ENCODE data around the gene PRKN. TPM values are rescaled to one million over a fixed set of nuclear protein-coding genes. Genes with fewer than 3 reads are reported as not detected.
"Not testable (repeated sequence)": the region's sequence is repeated elsewhere in the genome, so short reads cannot be mapped to it uniquely, and the experiment has no call there.

Gene PRKN
- total and polyA plus RNA-seq, 2 experiments from 2014 or later: 2.3 to 3.9 TPM

DNA sequence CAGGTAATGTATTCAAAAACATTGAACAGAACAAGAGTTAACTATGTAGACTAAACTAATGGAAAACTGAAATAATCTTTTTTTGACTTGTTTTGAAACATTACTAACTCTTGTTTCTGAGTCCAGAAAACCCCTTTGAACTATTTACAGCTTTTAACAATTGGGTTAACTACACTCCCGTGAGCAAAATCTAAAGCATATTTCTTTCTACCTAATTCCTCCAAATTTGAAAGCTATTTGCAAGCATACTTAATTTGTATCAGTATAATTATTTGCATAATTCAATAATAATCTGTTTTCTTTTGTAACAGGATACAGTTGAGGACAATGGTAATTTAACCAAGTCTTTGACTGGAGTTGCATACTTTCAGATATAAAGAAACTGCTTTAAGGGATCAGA, 1391.1 kb downstream of the PRKN start:
- Histone ChIP-seq H3K4me3 (no peak overlapping the region), H4K20me1 (ENCODE audit: insufficient read depth, poor library complexity, severe bottlenecking) (no peaks in the 10 kb centered on the region), H3K4me2 (no peak overlapping the region), H3K27me3 (no peaks in the 10 kb centered on the region), H3K36me3 (replicated peaks; ENCODE audit: insufficient read depth, low read depth) (no peaks in the 10 kb centered on the region), H2AFZ (no peak overlapping the region), H3K79me2 (no peaks in the 10 kb centered on the region), H3K4me1 (ENCODE audit: insufficient read depth) (no peaks in the 10 kb centered on the region), H3K9me2 (replicated peaks; ENCODE audit: insufficient read depth) (no peaks in the 10 kb centered on the region), H3K9me3 (ENCODE audit: low read depth) (no peaks in the 10 kb centered on the region), H3K27ac (no peak overlapping the region)
- 76% methylated on average over 1 of the region's 1 CpG for WGBS (ENCODE audit: low lambda C conversion rate, missing lambda C conversion rate)
- no peak for DNase-seq (ENCODE audit: low spot score)
- TF ChIP-seq EZH2 (IDR thresholded peaks at IDR 0.05; ENCODE audit: borderline replicate concordance) (no peak), EZH2phosphoT487 (IDR thresholded peaks at IDR 0.05; ENCODE audit: low read depth, severe bottlenecking, unreplicated experiment) (no peak), CTCF (IDR thresholded peaks at IDR 0.05; ENCODE audit: poor library complexity) (no peak)

DNA sequence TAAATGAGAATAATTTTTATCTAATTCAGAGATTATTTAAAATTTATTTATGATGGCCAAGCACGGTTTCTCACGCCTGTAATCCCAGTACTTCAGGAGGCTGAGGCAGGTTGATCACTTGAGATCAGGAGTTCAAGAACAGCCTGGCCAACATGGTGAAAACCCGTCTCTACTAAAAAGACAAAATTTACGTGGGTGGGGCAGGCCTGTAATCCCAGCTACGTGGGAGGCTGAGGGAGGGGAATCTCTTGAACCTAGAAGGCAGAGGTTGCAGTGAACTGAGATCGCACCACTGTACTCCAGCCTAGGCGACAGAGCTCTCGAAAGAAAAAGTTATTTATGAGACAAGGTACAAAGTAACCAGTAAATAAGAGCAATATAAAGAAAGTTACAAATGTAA, 1394.2 kb downstream of the PRKN start:
- Histone ChIP-seq H3K79me2 (no peaks in the 10 kb centered on the region), H3K9me3 (ENCODE audit: low read depth) (no peaks in the 10 kb centered on the region), H4K20me1 (ENCODE audit: insufficient read depth, poor library complexity, severe bottlenecking) (no peaks in the 10 kb centered on the region), H3K4me3 (no peak overlapping the region), H3K9me2 (replicated peaks; ENCODE audit: insufficient read depth) (no peaks in the 10 kb centered on the region), H3K4me1 (ENCODE audit: insufficient read depth) (no peaks in the 10 kb centered on the region), H2AFZ (no peak overlapping the region), H3K36me3 (replicated peaks; ENCODE audit: insufficient read depth, low read depth) (no peaks in the 10 kb centered on the region), H3K27me3 (no peaks in the 10 kb centered on the region), H3K4me2 (no peak overlapping the region), H3K27ac (no peak overlapping the region)
- TF ChIP-seq CTCF (IDR thresholded peaks at IDR 0.05; ENCODE audit: poor library complexity) (no peak), EZH2phosphoT487 (IDR thresholded peaks at IDR 0.05; ENCODE audit: low read depth, severe bottlenecking, unreplicated experiment) (no peak), EZH2 (IDR thresholded peaks at IDR 0.05; ENCODE audit: borderline replicate concordance) (no peak)
- no peak for DNase-seq (ENCODE audit: low spot score)
- WGBS (ENCODE audit: low lambda C conversion rate, missing lambda C conversion rate): 80% methylated on average over 8 of the region's 8 CpGs

- WGBS (ENCODE audit: low lambda C conversion rate, missing lambda C conversion rate): 72% methylated on average over 4 of the region's 4 CpGs
Measured at GRCh38 chr6:161331402-161332081, 1396.0 kb downstream of the PRKN start.

GRCh38 chr6:161327360-161327953, 1400.1 kb downstream of the PRKN start:
- Histone ChIP-seq H3K79me2 (no peaks in the 10 kb centered on the region), H3K4me2 (no peak overlapping the region), H3K27me3 (no peaks in the 10 kb centered on the region), H3K4me1 (ENCODE audit: insufficient read depth) (no peaks in the 10 kb centered on the region), H2AFZ (no peak overlapping the region), H3K36me3 (replicated peaks; ENCODE audit: insufficient read depth, low read depth) (no peaks in the 10 kb centered on the region), H3K4me3 (no peak overlapping the region), H3K9me3 (ENCODE audit: low read depth) (no peaks in the 10 kb centered on the region), H3K27ac (no peak overlapping the region), H4K20me1 (ENCODE audit: insufficient read depth, poor library complexity, severe bottlenecking) (no peaks in the 10 kb centered on the region), H3K9me2 (replicated peaks; ENCODE audit: insufficient read depth) (no peaks in the 10 kb centered on the region)
- DNase-seq (ENCODE audit: low spot score): no peak
- WGBS (ENCODE audit: low lambda C conversion rate, missing lambda C conversion rate): 84% methylated on average over 4 of the region's 4 CpGs
- TF ChIP-seq EZH2 (IDR thresholded peaks at IDR 0.05; ENCODE audit: borderline replicate concordance) (no peak), EZH2phosphoT487 (IDR thresholded peaks at IDR 0.05; ENCODE audit: low read depth, severe bottlenecking, unreplicated experiment) (no peak), CTCF (IDR thresholded peaks at IDR 0.05; ENCODE audit: poor library complexity) (no peak)

More at GRCh38 chr6:161331402-161332081, 1396.0 kb downstream of the PRKN start:
- H3K9me2 ChIP-seq (replicated peaks; ENCODE audit: insufficient read depth); H3K9me3 ChIP-seq (ENCODE audit: low read depth); H2AFZ ChIP-seq; H3K27me3 ChIP-seq; H3K4me1 ChIP-seq (ENCODE audit: insufficient read depth); H3K4me3 ChIP-seq; H3K27ac ChIP-seq; H3K4me2 ChIP-seq; DNase-seq (ENCODE audit: low spot score); H4K20me1 ChIP-seq (ENCODE audit: insufficient read depth, poor library complexity, severe bottlenecking); H3K79me2 ChIP-seq; H3K36me3 ChIP-seq (replicated peaks; ENCODE audit: insufficient read depth, low read depth): not testable (repeated sequence)
